Mesendoderm (in vitro differentiated cells): ENCODE data around the gene SPTAN1.
"Not testable (repeated sequence)": the region's sequence is repeated elsewhere in the genome, so short reads cannot be mapped to it uniquely, and the experiment has no call there.

ENCODE experiments used
- DNase-seq: peaks from one replicate; pipeline ENCODE4 v3.0.0; 2013
- H2AK5ac ChIP-seq: 2 replicates; pipeline ENCODE4 v1.6.1; 2013; ENCODE audit warnings: low read length, inconsistent platforms
- H2BK120ac ChIP-seq: 2 replicates; pipeline ENCODE4 v1.6.1; 2013; ENCODE audit warnings: low read depth, mild to moderate bottlenecking, low read length, moderate library complexity, mixed read lengths
- H2BK15ac ChIP-seq: replicated peaks from 2 replicates; pipeline ENCODE4 v1.6.1; 2013; ENCODE audit warnings: low read depth, mild to moderate bottlenecking, moderate library complexity
- H2BK5ac ChIP-seq: 2 replicates; pipeline ENCODE4 v1.6.1; 2013; ENCODE audit warnings: low read length, inconsistent platforms
- H3K18ac ChIP-seq: 2 replicates; pipeline ENCODE4 v1.6.1; 2013; ENCODE audit warnings: mild to moderate bottlenecking, low read length, mixed read lengths
- H3K23ac ChIP-seq: one replicate; pipeline ENCODE4 v1.6.1; 2013; ENCODE audit warnings: low read length
- H3K27ac ChIP-seq: 2 replicates; pipeline ENCODE4 v1.5.1; 2013; ENCODE audit warnings: low read depth, mild to moderate bottlenecking, inconsistent platforms, low read length, moderate library complexity
- H3K27me3 ChIP-seq: 2 replicates; pipeline ENCODE4 v1.6.1; 2013; ENCODE audit warnings: low read length, control low read depth, mild to moderate bottlenecking, inconsistent platforms; ENCODE audit not compliant: insufficient read depth, poor library complexity
- H3K36me3 ChIP-seq: 2 replicates; pipeline ENCODE4 v1.6.1; 2013; ENCODE audit warnings: low read length, inconsistent platforms; ENCODE audit not compliant: control insufficient read depth, insufficient read depth
- H3K4ac ChIP-seq: one replicate; pipeline ENCODE4 v1.6.1; 2013; ENCODE audit warnings: low read depth, mild to moderate bottlenecking, low read length, moderate library complexity
- H3K4me1 ChIP-seq: 2 replicates; pipeline ENCODE4 v1.6.1; 2013; ENCODE audit warnings: low read depth, low read length, inconsistent platforms; ENCODE audit not compliant: control insufficient read depth
- H3K4me2 ChIP-seq: 2 replicates; pipeline ENCODE4 v1.6.1; 2013; ENCODE audit warnings: low read length
- H3K4me3 ChIP-seq: 2 replicates; pipeline ENCODE4 v1.5.1; 2013; ENCODE audit warnings: mild to moderate bottlenecking, low read length
- H3K56ac ChIP-seq: one replicate; pipeline ENCODE4 v1.6.1; 2013; ENCODE audit warnings: low read length
- H3K79me1 ChIP-seq: 2 replicates; pipeline ENCODE4 v1.6.1; 2013; ENCODE audit warnings: low read length, inconsistent platforms
- H3K79me2 ChIP-seq: 2 replicates; pipeline ENCODE4 v1.6.1; 2013; ENCODE audit warnings: mild to moderate bottlenecking, low read length; ENCODE audit not compliant: control insufficient read depth, insufficient read depth
- H3K9ac ChIP-seq: 2 replicates; pipeline ENCODE4 v1.6.1; 2013; ENCODE audit warnings: low read length, inconsistent platforms
- H4K5ac ChIP-seq: one replicate; pipeline ENCODE4 v1.6.1; 2013; ENCODE audit warnings: low read length
- H4K8ac ChIP-seq: one replicate; pipeline ENCODE4 v1.6.1; 2013; ENCODE audit warnings: low read depth, mild to moderate bottlenecking, control low read depth, low read length, moderate library complexity
- WGBS: extraction: QIAGEN DNeasy Blood & Tissue Kit; methylation state at CpG from one replicate; pipeline ENCODE4 v1.1.7; 2013; ENCODE audit warnings: low lambda C conversion rate, missing lambda C conversion rate; ENCODE audit not compliant: insufficient coverage; ENCODE audit errors: extremely low coverage; 5-methylcytosine and 5-hydroxymethylcytosine counted together

SPTAN1 gene

GRCh38 chr9:128643519-128644300, 91.3 kb downstream of the SPTAN1 start:
- H3K27ac ChIP-seq, result no peak overlapping the region
- H4K8ac ChIP-seq, result no peak overlapping the region
- no peak overlapping the region for H3K4ac ChIP-seq
- WGBS, result no CpG with 5 or more reads among the region's 12 CpGs
- no peak overlapping the region for H2BK120ac ChIP-seq
- H3K4me2 ChIP-seq, result no peak overlapping the region
- H2BK15ac ChIP-seq, result no peak overlapping the region
- H3K79me2 ChIP-seq, result no peaks in the 10 kb centered on the region
- H3K79me1 ChIP-seq, result no peaks in the 10 kb centered on the region
- H3K9ac ChIP-seq, result no peak overlapping the region
- peak overlapping the region; percentile 34 for H3K56ac ChIP-seq
- no peak overlapping the region for H3K4me3 ChIP-seq
- H3K4me1 ChIP-seq, result no peaks in the 10 kb centered on the region
- H3K23ac ChIP-seq, result no peak overlapping the region
- H2BK5ac ChIP-seq, result no peak overlapping the region
- no peak overlapping the region for H3K18ac ChIP-seq
- DNase-seq, result no peak
- H4K5ac ChIP-seq, result no peak overlapping the region
- H3K36me3 ChIP-seq, result peaks cover 2% of the 10 kb centered on the region
- no peak overlapping the region for H2AK5ac ChIP-seq
- H3K27me3 ChIP-seq, result no peaks in the 10 kb centered on the region

- not testable (repeated sequence) for H3K27ac ChIP-seq, H3K79me1 ChIP-seq, H3K4me2 ChIP-seq, H3K4ac ChIP-seq, H2BK120ac ChIP-seq, H3K9ac ChIP-seq, H3K79me2 ChIP-seq, H3K18ac ChIP-seq, H2BK5ac ChIP-seq, H3K23ac ChIP-seq, H4K5ac ChIP-seq, H3K27me3 ChIP-seq, H3K4me3 ChIP-seq, H3K36me3 ChIP-seq, H3K56ac ChIP-seq, H3K4me1 ChIP-seq, H2AK5ac ChIP-seq, H4K8ac ChIP-seq, H2BK15ac ChIP-seq
- WGBS, result no CpG with 5 or more reads among the region's 9 CpGs
- DNase-seq, result peak; percentile 65
Measured at GRCh38 chr9:128648206-128648605, 95.8 kb downstream of the SPTAN1 start.

GRCh38 chr9:128651798-128652197, 99.4 kb downstream of the SPTAN1 start:
- no peak for DNase-seq
- H2AK5ac ChIP-seq, result no peak overlapping the region
- peaks cover 3% of the 10 kb centered on the region for H3K79me1 ChIP-seq
- no peaks in the 10 kb centered on the region for H3K36me3 ChIP-seq
- H3K23ac ChIP-seq, result no peak overlapping the region
- no peak overlapping the region for H3K27ac ChIP-seq
- H4K5ac ChIP-seq, result no peak overlapping the region
- H3K18ac ChIP-seq, result no peak overlapping the region
- no peak overlapping the region for H2BK15ac ChIP-seq
- no peak overlapping the region for H3K4me2 ChIP-seq
- no peak overlapping the region for H3K56ac ChIP-seq
- no peaks in the 10 kb centered on the region for H3K27me3 ChIP-seq
- no CpG with 5 or more reads among the region's 5 CpGs for WGBS
- no peaks in the 10 kb centered on the region for H3K79me2 ChIP-seq
- no peaks in the 10 kb centered on the region for H3K4me1 ChIP-seq
- no peak overlapping the region for H3K4me3 ChIP-seq
- no peak overlapping the region for H3K4ac ChIP-seq
- no peak overlapping the region for H2BK120ac ChIP-seq
- H3K9ac ChIP-seq, result no peak overlapping the region
- no peak overlapping the region for H4K8ac ChIP-seq
- H2BK5ac ChIP-seq, result no peak overlapping the region

- Histone ChIP-seq H4K5ac (no peak overlapping the region), H3K56ac (peak overlapping the region; percentile 49), H3K9ac (no peak overlapping the region), H3K4me3 (no peak overlapping the region), H3K23ac (no peak overlapping the region), H3K27me3 (no peaks in the 10 kb centered on the region), H2BK5ac (no peak overlapping the region), H3K79me1 (peaks cover 2% of the 10 kb centered on the region), H3K27ac (no peak overlapping the region), H4K8ac (no peak overlapping the region), H3K79me2 (no peaks in the 10 kb centered on the region), H3K4me1 (no peaks in the 10 kb centered on the region), H3K36me3 (no peaks in the 10 kb centered on the region), H3K4ac (no peak overlapping the region), H3K4me2 (no peak overlapping the region), H2BK15ac (no peak overlapping the region), H2BK120ac (no peak overlapping the region), H3K18ac (no peak overlapping the region), H2AK5ac (no peak overlapping the region)
- DNase-seq, result no peak
- WGBS, result no CpG with 5 or more reads among the region's 8 CpGs
Measured at GRCh38 chr9:128653908-128654307, 101.5 kb downstream of the SPTAN1 start.

- no peak overlapping the region for H3K9ac ChIP-seq
- H3K23ac ChIP-seq, result no peak overlapping the region
- no peak overlapping the region for H3K4me3 ChIP-seq
- no peak overlapping the region for H3K4me2 ChIP-seq
- H3K4me1 ChIP-seq, result no peaks in the 10 kb centered on the region
- no peak for DNase-seq
- H2BK15ac ChIP-seq, result no peak overlapping the region
- H4K5ac ChIP-seq, result no peak overlapping the region
- peaks cover 2% of the 10 kb centered on the region for H3K79me1 ChIP-seq
- no peak overlapping the region for H2BK5ac ChIP-seq
- H3K27ac ChIP-seq, result no peak overlapping the region
- no peak overlapping the region for H3K4ac ChIP-seq
- H3K18ac ChIP-seq, result no peak overlapping the region
- H3K79me2 ChIP-seq, result no peaks in the 10 kb centered on the region
- no peak overlapping the region for H2BK120ac ChIP-seq
- no peaks in the 10 kb centered on the region for H3K36me3 ChIP-seq
- WGBS, result no CpG with 5 or more reads among the region's 1 CpG
- no peak overlapping the region for H4K8ac ChIP-seq
- H3K56ac ChIP-seq, result no peak overlapping the region
- H3K27me3 ChIP-seq, result no peaks in the 10 kb centered on the region
- no peak overlapping the region for H2AK5ac ChIP-seq
Measured at GRCh38 chr9:128654481-128654880, 102.1 kb downstream of the SPTAN1 start.
